RWPE2 (cell line): ENCODE results near the gene ADH5.
"Not testable (repeated sequence)": the region's sequence is repeated elsewhere in the genome, so short reads cannot be mapped to it uniquely, and the experiment has no call there.

Experiments used
- ATAC-seq: fragments of 200-7000 bp; cut with Tn5 transposase; 3 replicates; pipeline ENCODE4 v1.9.1; 2021; ENCODE audit warnings: low read depth
- DNase-seq: peaks from one replicate; pipeline ENCODE4 v3.0.0-alpha.2; 2020; ENCODE audit warnings: low spot score
- H3K27ac ChIP-seq: fragments of 450-650 bp; 2 replicates; pipeline ENCODE4 v1.5.1; 2017; ENCODE audit warnings: mild to moderate bottlenecking; ENCODE audit not compliant: poor library complexity, severe bottlenecking
- H3K27me3 ChIP-seq: fragments of 250-450 bp; sonication (Bioruptor Pico); 2 replicates; pipeline ENCODE4 v1.5.1; 2021; ENCODE audit warnings: mild to moderate bottlenecking, moderate library complexity; ENCODE audit not compliant: insufficient read depth, poor library complexity, severe bottlenecking
- H3K36me3 ChIP-seq: fragments of 250-450 bp; sonication (Bioruptor Pico); 2 replicates; pipeline ENCODE4 v1.5.1; 2020; ENCODE audit warnings: low read depth, mild to moderate bottlenecking, moderate library complexity
- H3K4me1 ChIP-seq: fragments of 250-450 bp; sonication (Bioruptor Pico); 2 replicates; pipeline ENCODE4 v1.5.1; 2021; ENCODE audit warnings: mild to moderate bottlenecking, moderate library complexity; ENCODE audit not compliant: insufficient read depth, poor library complexity, severe bottlenecking
- H3K4me3 ChIP-seq: fragments of 250-450 bp; sonication (Bioruptor Pico); 2 replicates; pipeline ENCODE4 v1.5.1; 2021; ENCODE audit warnings: mild to moderate bottlenecking, moderate library complexity; ENCODE audit not compliant: severe bottlenecking
- H3K9me3 ChIP-seq: fragments of 250-450 bp; sonication (Bioruptor Pico); 2 replicates; pipeline ENCODE4 v1.5.1; 2021; ENCODE audit warnings: mild to moderate bottlenecking, moderate library complexity; ENCODE audit not compliant: severe bottlenecking
- TF ChIP-seq, protein P1 (sequence below): fragments of 450-650 bp; IDR thresholded peaks from one replicate; pipeline ENCODE4 v1.5.1; 2017; ENCODE audit warnings: mild to moderate bottlenecking, moderate library complexity; ENCODE audit not compliant: poor library complexity, severe bottlenecking

Gene ADH5

DNA sequence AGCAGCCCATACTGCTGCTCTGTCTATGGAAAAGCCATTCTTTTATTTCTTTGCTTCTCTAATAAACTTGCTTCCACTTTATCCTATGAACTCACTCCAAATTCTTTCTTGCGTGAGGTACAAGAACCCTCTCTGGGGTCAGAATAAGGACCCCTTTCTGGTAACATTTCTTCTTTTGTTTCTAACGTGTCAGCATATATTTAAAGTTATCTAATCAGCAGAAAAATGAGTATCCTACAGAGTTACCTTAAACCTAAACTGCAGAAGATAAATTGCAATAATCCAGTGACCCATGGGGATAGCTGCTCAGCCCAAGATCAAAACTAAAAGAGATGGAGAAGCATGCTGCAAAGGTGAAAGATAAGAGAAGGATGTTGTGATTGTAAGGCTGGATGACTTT, 4.0 kb downstream of the ADH5 start:
- Histone ChIP-seq H3K9me3 (no peaks in the 10 kb centered on the region), H3K36me3 (peaks cover 66% of the 10 kb centered on the region), H3K27me3 (no peaks in the 10 kb centered on the region), H3K4me1 (no peaks in the 10 kb centered on the region), H3K27ac (no peak overlapping the region), H3K4me3 (no peak overlapping the region)
- no peak for ATAC-seq
- TF ChIP-seq, protein P1, sequence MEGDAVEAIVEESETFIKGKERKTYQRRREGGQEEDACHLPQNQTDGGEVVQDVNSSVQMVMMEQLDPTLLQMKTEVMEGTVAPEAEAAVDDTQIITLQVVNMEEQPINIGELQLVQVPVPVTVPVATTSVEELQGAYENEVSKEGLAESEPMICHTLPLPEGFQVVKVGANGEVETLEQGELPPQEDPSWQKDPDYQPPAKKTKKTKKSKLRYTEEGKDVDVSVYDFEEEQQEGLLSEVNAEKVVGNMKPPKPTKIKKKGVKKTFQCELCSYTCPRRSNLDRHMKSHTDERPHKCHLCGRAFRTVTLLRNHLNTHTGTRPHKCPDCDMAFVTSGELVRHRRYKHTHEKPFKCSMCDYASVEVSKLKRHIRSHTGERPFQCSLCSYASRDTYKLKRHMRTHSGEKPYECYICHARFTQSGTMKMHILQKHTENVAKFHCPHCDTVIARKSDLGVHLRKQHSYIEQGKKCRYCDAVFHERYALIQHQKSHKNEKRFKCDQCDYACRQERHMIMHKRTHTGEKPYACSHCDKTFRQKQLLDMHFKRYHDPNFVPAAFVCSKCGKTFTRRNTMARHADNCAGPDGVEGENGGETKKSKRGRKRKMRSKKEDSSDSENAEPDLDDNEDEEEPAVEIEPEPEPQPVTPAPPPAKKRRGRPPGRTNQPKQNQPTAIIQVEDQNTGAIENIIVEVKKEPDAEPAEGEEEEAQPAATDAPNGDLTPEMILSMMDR: no peak
- DNase-seq: no peak

DNA sequence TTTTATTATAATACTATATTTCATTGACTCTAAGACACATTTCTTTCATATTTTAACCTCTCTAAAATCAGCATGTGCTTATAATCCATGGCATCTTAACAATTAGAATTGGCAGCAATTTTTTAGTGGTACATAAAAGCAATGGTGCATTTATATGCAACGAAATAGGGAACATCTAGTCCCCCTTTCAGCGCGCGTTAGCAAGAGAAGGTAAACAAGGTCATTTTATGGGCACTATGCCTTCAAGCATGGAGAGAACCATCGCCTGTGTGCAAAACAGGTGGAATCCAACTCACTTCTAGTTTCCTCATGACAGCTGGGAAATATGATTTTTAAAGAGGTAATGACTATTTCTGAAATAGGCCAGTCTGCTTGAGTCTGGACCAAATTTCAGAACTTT, 6.4 kb downstream of the ADH5 start:
- Histone ChIP-seq H3K36me3 (peaks cover 90% of the 10 kb centered on the region), H3K9me3 (no peaks in the 10 kb centered on the region)
- no peak for ATAC-seq

DNA sequence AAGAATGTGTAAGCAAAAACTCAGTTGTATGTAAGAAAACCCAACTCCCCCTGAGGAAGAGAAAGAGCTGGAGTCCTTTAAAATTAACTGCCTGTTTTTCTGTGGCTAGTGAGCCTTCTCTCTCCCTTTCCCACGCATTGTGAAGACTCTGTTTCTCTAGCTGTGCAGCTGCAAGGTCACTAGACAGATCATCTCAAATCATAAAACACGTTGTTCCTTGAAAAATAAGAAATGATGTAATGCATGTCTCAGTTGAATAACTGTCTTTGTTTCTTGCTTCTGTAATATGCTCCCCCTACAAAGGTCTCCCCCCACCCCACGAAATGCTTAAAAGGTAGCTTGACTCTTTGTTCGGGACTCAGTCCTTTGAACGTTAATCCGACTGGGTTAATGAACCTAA, 7.7 kb downstream of the ADH5 start:
- not testable (repeated sequence) for DNase-seq, ATAC-seq, H3K27ac ChIP-seq, H3K27me3 ChIP-seq, H3K4me1 ChIP-seq, H3K4me3 ChIP-seq, H3K9me3 ChIP-seq
- H3K36me3 ChIP-seq: peaks cover 98% of the 10 kb centered on the region

More for the DNA sequence above, 6.4 kb downstream of the ADH5 start:
- Histone ChIP-seq H3K4me1 (no peaks in the 10 kb centered on the region), H3K27ac (no peak overlapping the region), H3K4me3 (no peak overlapping the region), H3K27me3 (no peaks in the 10 kb centered on the region)
- TF ChIP-seq, protein P1: no peak
- no peak for DNase-seq

DNA sequence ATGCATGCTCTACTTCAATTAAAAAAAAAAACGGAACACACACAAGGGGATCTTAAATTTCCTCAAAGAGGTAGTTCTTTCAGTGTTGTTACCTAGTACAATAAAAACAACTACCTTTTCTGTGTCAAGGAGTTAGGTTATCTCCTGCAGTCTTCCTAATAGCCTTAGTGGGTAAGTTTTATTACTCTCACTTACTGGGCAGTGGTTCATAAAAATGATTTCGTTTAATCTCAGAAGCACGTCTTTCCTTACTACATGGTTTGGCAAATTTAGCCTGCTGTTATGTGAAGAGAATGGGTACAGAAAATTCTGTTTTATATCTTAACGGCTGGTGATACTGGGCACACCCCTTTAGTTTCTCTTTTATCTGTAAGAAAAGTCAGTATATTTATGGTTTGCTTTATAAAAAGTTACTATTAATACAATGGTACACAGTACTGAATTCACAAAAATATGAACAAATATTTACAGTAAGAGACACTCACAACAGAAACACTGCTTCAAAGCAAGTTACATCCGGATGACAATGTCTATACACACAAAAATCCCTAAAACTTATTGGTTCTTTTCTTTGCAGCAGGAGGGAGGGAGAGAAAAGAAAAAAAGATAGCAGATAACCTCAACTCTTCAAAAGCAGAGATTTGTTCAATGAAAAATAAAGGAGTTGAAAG, 8.8 kb downstream of the ADH5 start:
- Histone ChIP-seq H3K9me3 (no peaks in the 10 kb centered on the region), H3K4me3 (no peak overlapping the region), H3K27me3 (no peaks in the 10 kb centered on the region), H3K4me1 (no peaks in the 10 kb centered on the region), H3K36me3 (peaks cover 100% of the 10 kb centered on the region), H3K27ac (no peak overlapping the region)
- DNase-seq (no peak), ATAC-seq (no peak)
- TF ChIP-seq, protein P1: no peak

DNA sequence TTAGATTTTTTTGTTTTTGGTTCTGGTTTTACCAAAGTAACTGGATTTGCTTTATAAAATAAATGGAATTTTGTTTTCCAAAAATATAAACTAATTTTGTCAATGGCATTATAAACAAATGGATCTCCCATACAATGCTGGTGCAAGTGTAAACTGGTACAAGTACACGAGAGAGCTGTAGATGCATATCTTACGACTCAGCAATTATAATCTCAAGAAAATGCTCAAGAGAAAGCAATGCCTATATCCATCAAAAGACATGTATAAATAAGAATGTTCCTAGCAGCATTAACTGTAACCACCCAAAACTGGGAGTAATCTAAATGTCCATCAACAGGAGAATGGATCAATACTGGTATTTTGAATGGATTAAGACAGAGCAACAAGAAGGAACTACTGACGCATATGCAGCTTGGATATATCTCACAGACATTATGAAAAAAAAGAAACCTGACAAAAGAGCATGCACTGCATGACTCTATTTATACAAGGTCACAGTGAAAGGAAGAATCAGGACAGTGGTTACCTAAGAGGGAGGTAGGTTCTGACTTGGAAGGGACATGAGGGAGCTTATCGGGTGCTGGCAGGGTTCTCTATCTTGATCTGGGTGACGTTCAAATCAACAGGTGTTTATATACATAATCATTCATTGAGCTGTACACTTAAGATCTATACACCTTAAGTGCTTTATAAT, 9.5 kb downstream of the ADH5 start:
- H3K4me1 ChIP-seq: no peaks in the 10 kb centered on the region
- ATAC-seq: no peak
- peaks cover 100% of the 10 kb centered on the region for H3K36me3 ChIP-seq

More for the DNA sequence above, 9.5 kb downstream of the ADH5 start:
- no peaks in the 10 kb centered on the region for H3K27me3 ChIP-seq
- no peaks in the 10 kb centered on the region for H3K9me3 ChIP-seq
- TF ChIP-seq, protein P1: no peak
- H3K27ac ChIP-seq: no peak overlapping the region
- DNase-seq: no peak
- no peak overlapping the region for H3K4me3 ChIP-seq
